Smooth muscle cell of the pulmonary artery (primary cell): ENCODE data around the gene MMGT1. TPM values are rescaled to one million over a fixed set of nuclear protein-coding genes. Genes with fewer than 3 reads are reported as not detected.

Source experiments
- total RNA-seq: library from RNA; depleted of rRNA; stranded (reverse); fragments of >200 nt; gene quantifications from 2 replicates; pipeline ENCODE4 v1.2.3, GENCODE V29; 2014

MMGT1 gene
- total RNA-seq, result 14.6 and 19.9 TPM in 2 replicates

GRCh38 chrX:135973548-135974278 lies at the start of gene MMGT1:
TSS of gene MMGT1 (minus strand) at chrX:135973988. CDS start at chrX:135973675, 313 bp downstream.

GRCh38 chrX:135985157-135985972 lies 11.6 kb upstream of the MMGT1 start, which contains the start of gene SLC9A6:
TSS of gene SLC9A6 (plus strand) at chrX:135985435. CDS start at chrX:135985659, 224 bp downstream.

Other genes with a start within 250 kb of the MMGT1 start
- not detected in 2 replicates for gene CT45A3, start 205.8 kb downstream of the MMGT1 start, total RNA-seq
- not detected in 2 replicates for gene CT45A5, start 188.5 kb downstream of the MMGT1 start, total RNA-seq
- gene CT45A6, start 171.2 kb downstream of the MMGT1 start, total RNA-seq, result not detected in 2 replicates
- gene CT45A2, start 154.0 kb downstream of the MMGT1 start, total RNA-seq, result not detected in 2 replicates
- not detected in 2 replicates for gene CT45A7, start 136.7 kb downstream of the MMGT1 start, total RNA-seq
- not detected in 2 replicates for gene CT45A8, start 119.5 kb downstream of the MMGT1 start, total RNA-seq
- gene CT45A9, start 102.2 kb downstream of the MMGT1 start, total RNA-seq, result not detected in 2 replicates
- not detected in 2 replicates for gene CT45A10, start 80.5 kb downstream of the MMGT1 start, total RNA-seq
- gene SAGE1, start 80.3 kb downstream of the MMGT1 start, total RNA-seq, result not detected in 2 replicates
- gene SLC9A6, start 11.4 kb upstream of the MMGT1 start, total RNA-seq, result 22.8 and 26.6 TPM in 2 replicates
- gene FHL1, start 173.5 kb upstream of the MMGT1 start, total RNA-seq, result 114 and 268 TPM in 2 replicates